Measurements from ENCODE around the gene PTK7.
A peak's percentile ranks its signal among the peaks of the same experiment; 100 is the strongest.
"Not testable (repeated sequence)": the region's sequence is repeated elsewhere in the genome, so short reads cannot be mapped to it uniquely, and the experiment has no call there.

The PTK7 gene

GRCh38 chr6:43125119-43125518, 49.0 kb downstream of the PTK7 start:
- TF ChIP-seq CTCF (IDR thresholded peaks at IDR 0.05; ENCODE audit: low read depth, low read length, missing control alignments) = no peak
- H3K4me3 ChIP-seq (replicated peaks; ENCODE audit: low read depth, low read length) = no peak overlapping the region
- no peak for DNase-seq (ENCODE audit: extremely low read depth, low read depth)

DNA sequence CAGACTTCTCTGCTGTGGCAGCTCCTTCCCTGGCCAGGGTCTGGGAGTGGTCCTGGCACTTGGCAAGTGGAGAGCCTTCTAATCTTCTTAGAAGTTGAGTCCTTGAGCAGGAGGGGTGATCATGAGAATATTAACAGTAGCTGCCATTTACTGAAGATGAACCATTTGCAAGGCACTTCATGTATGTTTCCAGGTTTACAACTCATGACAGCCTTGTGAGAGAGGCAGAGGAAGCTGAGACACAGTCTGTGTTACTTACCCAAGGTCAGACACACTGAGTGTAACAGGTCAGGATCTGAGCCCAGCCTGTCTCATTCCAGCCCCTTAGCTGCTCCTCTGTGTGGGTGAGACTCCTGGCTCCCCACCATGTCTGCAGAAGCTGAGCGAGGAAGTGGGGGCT, 49.4 kb downstream of the PTK7 start:
- no peak overlapping the region for H3K4me3 ChIP-seq (replicated peaks; ENCODE audit: low read depth, low read length)
- no peak for DNase-seq (ENCODE audit: extremely low read depth, low read depth)
- no peak for TF ChIP-seq CTCF (IDR thresholded peaks at IDR 0.05; ENCODE audit: low read depth, low read length, missing control alignments)

- TF ChIP-seq CTCF (IDR thresholded peaks at IDR 0.05; ENCODE audit: low read depth, low read length, missing control alignments) = no peak
- H3K4me3 ChIP-seq (replicated peaks; ENCODE audit: low read depth, low read length) = no peak overlapping the region
- no peak for DNase-seq (ENCODE audit: extremely low read depth, low read depth)
Observed at GRCh38 chr6:43127180-43127579, 51.1 kb downstream of the PTK7 start.

GRCh38 chr6:43127877-43128276, 51.8 kb downstream of the PTK7 start:
- H3K4me3 ChIP-seq (replicated peaks; ENCODE audit: low read depth, low read length) = no peak overlapping the region
- DNase-seq (ENCODE audit: extremely low read depth, low read depth) = no peak
- no peak for TF ChIP-seq CTCF (IDR thresholded peaks at IDR 0.05; ENCODE audit: low read depth, low read length, missing control alignments)

DNA sequence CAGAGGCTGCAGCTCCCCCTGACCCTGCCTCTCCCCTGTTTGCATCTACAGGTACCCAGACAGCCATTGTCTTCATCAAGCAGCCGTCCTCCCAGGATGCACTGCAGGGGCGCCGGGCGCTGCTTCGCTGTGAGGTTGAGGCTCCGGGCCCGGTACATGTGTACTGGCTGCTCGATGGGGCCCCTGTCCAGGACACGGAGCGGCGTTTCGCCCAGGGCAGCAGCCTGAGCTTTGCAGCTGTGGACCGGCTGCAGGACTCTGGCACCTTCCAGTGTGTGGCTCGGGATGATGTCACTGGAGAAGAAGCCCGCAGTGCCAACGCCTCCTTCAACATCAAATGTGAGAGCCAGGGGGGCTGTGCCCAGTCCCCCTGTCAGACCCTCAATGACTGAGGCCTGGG, 52.8 kb downstream of the PTK7 start:
- DNase-seq (ENCODE audit: extremely low read depth, low read depth) = no peak
- H3K4me3 ChIP-seq (replicated peaks; ENCODE audit: low read depth, low read length) = no peak overlapping the region
- TF ChIP-seq CTCF (IDR thresholded peaks at IDR 0.05; ENCODE audit: low read depth, low read length, missing control alignments) = no peak

GRCh38 chr6:43129434-43130194, 53.5 kb downstream of the PTK7 start:
- no peak for DNase-seq (ENCODE audit: extremely low read depth, low read depth)
- no peak overlapping the region for H3K4me3 ChIP-seq (replicated peaks; ENCODE audit: low read depth, low read length)
- peak; percentile 73 for TF ChIP-seq CTCF (IDR thresholded peaks at IDR 0.05; ENCODE audit: low read depth, low read length, missing control alignments)

GRCh38 chr6:43130429-43130828, 54.3 kb downstream of the PTK7 start:
- no peak overlapping the region for H3K4me3 ChIP-seq (replicated peaks; ENCODE audit: low read depth, low read length)
- no peak for DNase-seq (ENCODE audit: extremely low read depth, low read depth)
- no peak for TF ChIP-seq CTCF (IDR thresholded peaks at IDR 0.05; ENCODE audit: low read depth, low read length, missing control alignments)

GRCh38 chr6:43131379-43131778, 55.3 kb downstream of the PTK7 start:
- DNase-seq (ENCODE audit: extremely low read depth, low read depth); H3K4me3 ChIP-seq (replicated peaks; ENCODE audit: low read depth, low read length): not testable (repeated sequence)

Measured in HFF-Myc (cell line).